ENCODE data around the gene PCDH20. TPM values are rescaled to one million over a fixed set of nuclear protein-coding genes. Genes with fewer than 3 reads are reported as not detected.

PCDH20 gene
- total and polyA plus RNA-seq, 2 of the 13 experiments (the other 11 are each of a cell fraction or from before 2014, with no cell fraction given), result 0.02 TPM; not detected in 1

GRCh38 chr13:61410266-61410665 lies 5.4 kb downstream of the PCDH20 start (continued):
- TF ChIP-seq ZHX2 (IDR thresholded peaks at IDR 0.05; ENCODE audit: low read depth), result no peak
- no peak for TF ChIP-seq ZHX2 (CRISPR knock-in tag; IDR thresholded peaks at IDR 0.05; ENCODE audit: borderline replicate concordance)
- no peak for TF ChIP-seq ZNF879 (CRISPR knock-in tag; IDR thresholded peaks at IDR 0.05)
- TF ChIP-seq ZNF780A (CRISPR knock-in tag; IDR thresholded peaks at IDR 0.05), result no peak
- TF ChIP-seq ZNF639 (CRISPR knock-in tag; conservative IDR thresholded peaks at IDR 0.05), result no peak
- no peak for TF ChIP-seq ZKSCAN1 (IDR thresholded peaks at IDR 0.05; ENCODE audit: low read length)
- TF ChIP-seq ZNF318 (CRISPR knock-in tag; IDR thresholded peaks at IDR 0.05), result no peak
- TF ChIP-seq THYN1 (CRISPR knock-in tag; IDR thresholded peaks at IDR 0.05; ENCODE audit: borderline replicate concordance, low read depth), result no peak
- no peak for TF ChIP-seq ZNF253 (CRISPR knock-in tag; IDR thresholded peaks at IDR 0.05; ENCODE audit: borderline replicate concordance)
- no peak for TF ChIP-seq ZBTB2 (CRISPR knock-in tag; IDR thresholded peaks at IDR 0.05; ENCODE audit: low read depth)
